Heart left ventricle (tissue), 16 donors: ENCODE measurements around the gene NELL1. TPM values are rescaled to one million over a fixed set of nuclear protein-coding genes. Genes with fewer than 3 reads are reported as not detected.

ENCODE experiments used
- ATAC-seq, 4 donors: fragments of 200-7000 bp; cut with Tn5 transposase; one replicate each; pipeline ENCODE4 v1.9.1; 2020 to 2022; ENCODE audit warnings: moderate library complexity in 4 of 4, mild to moderate bottlenecking in 3 of 4, moderate number of reproducible peaks in 1 of 4
- DNase-seq, 5 donors: peaks; one replicate each; pipeline ENCODE4 v3.0.0-alpha.2; 2020
- H3K27ac ChIP-seq, 12 donors: fragments of 200-600 bp; sonication (generic) in 4 of 12; one replicate each; pipeline versions ENCODE4 v1.5.0 to v1.8.0; 2016 to 2022; ENCODE audit warnings: mild to moderate bottlenecking in 2 of 12
- H3K27me3 ChIP-seq, 9 donors: fragments of 200-600 bp; sonication (generic) in 2 of 9; one replicate each; pipeline versions ENCODE4 v1.5.1 to v1.8.0; 2016 to 2022; ENCODE audit warnings: mild to moderate bottlenecking in 3 of 9
- H3K36me3 ChIP-seq, 9 donors: fragments of 200-600 bp; sonication (generic) in 2 of 9; one replicate each; pipeline versions ENCODE4 v1.5.0 to v1.8.0; 2018 to 2022; ENCODE audit warnings: mild to moderate bottlenecking in 2 of 9
- H3K4me1 ChIP-seq, 12 donors: fragments of 200-600 bp; sonication (generic) in 4 of 12; one replicate each; pipeline versions ENCODE4 v1.5.0 to v1.8.0; 2016 to 2022; ENCODE audit warnings: mild to moderate bottlenecking in 3 of 12
- H3K4me3 ChIP-seq, 12 donors: fragments of 200-600 bp; sonication (generic) in 4 of 12; one replicate each; pipeline versions ENCODE4 v1.5.0 to v1.8.0; 2017 to 2022; ENCODE audit warnings: mild to moderate bottlenecking in 9 of 12, moderate library complexity in 4 of 12
- H3K9me3 ChIP-seq, 12 donors: fragments of 200-600 bp; sonication (generic) in 4 of 12; one replicate each; pipeline versions ENCODE4 v1.5.0 to v1.8.0; 2016 to 2022; ENCODE audit warnings: mild to moderate bottlenecking in 1 of 12
- POLR2A ChIP-seq, 2 donors: fragments of 450-650 bp; IDR thresholded peaks; one replicate each; pipeline ENCODE4 v1.6.1; 2017; ENCODE audit warnings: antibody characterized with exemption in 2 of 2, mild to moderate bottlenecking in 2 of 2, moderate library complexity in 2 of 2
- WGBS, 4 donors: extraction: QIAGEN DNeasy Blood & Tissue Kit in 2 of 4; methylation state at CpG; one replicate each; pipeline versions ENCODE4 v1.1.5 to v1.1.7; 2013 to 2018; 5-methylcytosine and 5-hydroxymethylcytosine counted together
- intact Hi-C, 10 donors: fragments of 100-400 bp; cut with DNase I; formaldehyde crosslinking; loops; one replicate each; pipeline versions ENCODE4 v1.11.1 to v1.14.2; 2022
- polyA plus RNA-seq, 2 donors: library from polyadenylated mRNA; stranded (reverse); fragments of 200-250 nt; gene quantifications; one replicate each; pipeline ENCODE4 v1.2.3, GENCODE V29; 2013
- total RNA-seq, 9 donors: library from RNA; depleted of rRNA in 2 of 9; stranded (reverse); fragments of >200 nt in 2 of 9; fragmentation: NEBNext Ultra II Directional in 3 of 9; extraction: Animal tissue kit (Norgen Biotek cat#: 25700) in 3 of 9; gene quantifications; one replicate each; pipeline versions ENCODE4 v1.1.0 to v1.2.4, GENCODE V29; 2016 to 2023
- TF ChIP-seq, protein P1 (sequence below), 12 donors: fragments of 200-600 bp; sonication (generic) in 4 of 12; IDR thresholded peaks; one replicate each; pipeline versions ENCODE4 v1.5.0 to v1.8.0; 2018 to 2022; ENCODE audit warnings: antibody characterized with exemption in 12 of 12, mild to moderate bottlenecking in 5 of 12
- donor health status: ischemic (EF 13 %, LVEDD 7.1; RV severe dilation, severe dysfunction).
- donor health status: healthy with polysubstance abuse.
- donor health status: DM: no; HTN: yes; CAD: no.
- donor health status: DM: no; HTN: no; CAD: no.
- donor health status: ischemic (EF 25% LVEDD 6.9; RV normal size, moderate dysfunction).
- donor health status: ischemic (EF 25% LVEDD 5.7; RV mildly dilated, moderate dysfunction).
- donor health status: healthy.
- donor health status: DM: yes; HTN: yes; CAD: no.
- donor health status: ischemic (EF 35%, LVEDD 5.7; RV mildly dilated, moderate dysfunction).
- donor health status: nonischemic (EF 11% LVEDD 7.7; RV severe dilation, severe dysfunction).
- donor health status: DM: yes; HTN: yes; CAD: no.
- donor health status: PGD.
- donor health status: ischemic (EF 29% LVEDD 5.4; RV normal size, mild dysfunction).
- donor health status: nonischemic (EF 23%, LVEDD 6.1; RV moderate dilation, normal function).

Gene NELL1
- total and polyA plus RNA-seq, 11 donors: 1.6 TPM; not detected in 10

DNA sequence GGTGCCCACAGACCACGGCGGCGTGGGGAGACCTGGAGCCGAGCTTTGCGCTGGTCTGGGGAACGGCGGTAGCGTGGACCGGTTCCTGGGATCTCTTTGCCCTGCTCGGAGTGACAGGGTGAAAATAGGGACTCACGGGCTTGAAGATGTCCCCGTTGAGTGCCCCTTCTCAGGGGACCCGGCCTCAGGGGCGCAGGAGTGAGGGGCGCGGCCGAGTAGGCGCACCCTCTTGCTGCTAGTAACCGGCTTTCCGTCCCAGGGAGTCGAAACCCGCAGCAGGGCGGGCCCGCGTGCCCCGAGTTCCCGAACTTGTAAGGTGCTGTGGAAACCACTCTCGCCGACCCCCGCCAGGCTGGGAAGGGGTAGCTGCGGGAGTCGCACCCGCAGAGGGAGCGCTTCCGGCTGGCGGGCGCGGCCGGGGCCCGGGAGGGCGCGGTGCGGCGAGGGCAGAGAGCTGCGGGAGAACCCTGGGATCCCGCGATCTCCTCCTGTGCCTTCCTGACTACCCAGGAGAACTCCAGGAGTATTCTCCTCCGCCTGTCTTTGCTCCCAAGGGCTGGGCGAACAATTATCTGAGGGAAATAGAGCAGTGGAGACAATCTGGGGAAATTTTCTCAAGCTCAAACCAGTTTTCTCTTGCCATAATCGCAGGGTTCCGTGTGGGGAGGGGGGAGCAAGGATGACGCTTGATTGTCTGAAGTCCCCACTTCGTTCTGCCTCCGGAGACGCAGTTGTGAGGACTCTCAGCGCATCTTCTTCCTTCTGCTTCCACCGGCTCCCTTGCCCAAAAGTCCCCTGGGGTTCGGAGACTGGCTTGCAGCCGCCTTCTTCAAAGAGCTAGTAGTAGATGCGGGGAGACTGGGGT is 666 bp downstream of the NELL1 start:
- no peak for DNase-seq
- TF ChIP-seq, protein P1, sequence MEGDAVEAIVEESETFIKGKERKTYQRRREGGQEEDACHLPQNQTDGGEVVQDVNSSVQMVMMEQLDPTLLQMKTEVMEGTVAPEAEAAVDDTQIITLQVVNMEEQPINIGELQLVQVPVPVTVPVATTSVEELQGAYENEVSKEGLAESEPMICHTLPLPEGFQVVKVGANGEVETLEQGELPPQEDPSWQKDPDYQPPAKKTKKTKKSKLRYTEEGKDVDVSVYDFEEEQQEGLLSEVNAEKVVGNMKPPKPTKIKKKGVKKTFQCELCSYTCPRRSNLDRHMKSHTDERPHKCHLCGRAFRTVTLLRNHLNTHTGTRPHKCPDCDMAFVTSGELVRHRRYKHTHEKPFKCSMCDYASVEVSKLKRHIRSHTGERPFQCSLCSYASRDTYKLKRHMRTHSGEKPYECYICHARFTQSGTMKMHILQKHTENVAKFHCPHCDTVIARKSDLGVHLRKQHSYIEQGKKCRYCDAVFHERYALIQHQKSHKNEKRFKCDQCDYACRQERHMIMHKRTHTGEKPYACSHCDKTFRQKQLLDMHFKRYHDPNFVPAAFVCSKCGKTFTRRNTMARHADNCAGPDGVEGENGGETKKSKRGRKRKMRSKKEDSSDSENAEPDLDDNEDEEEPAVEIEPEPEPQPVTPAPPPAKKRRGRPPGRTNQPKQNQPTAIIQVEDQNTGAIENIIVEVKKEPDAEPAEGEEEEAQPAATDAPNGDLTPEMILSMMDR (IDR thresholded peaks at IDR 0.05): no peak
- no peak for TF ChIP-seq POLR2A (IDR thresholded peaks at IDR 0.05)
- Histone ChIP-seq H3K27ac (no peak overlapping the region), H3K27me3 (peaks cover 14 to 84% (median 42%) of the 10 kb centered on the region in 9 donors), H3K36me3 (no peaks in the 10 kb centered on the region), H3K4me1 (peaks cover 0 to 25% (median 0%) of the 10 kb centered on the region in 12 donors), H3K4me3 (peak overlapping the region in 9 of 12 donors; percentile 24 to 46 (median 31)), H3K9me3 (peaks cover 0 to 5% (median 0%) of the 10 kb centered on the region in 12 donors)
- 1 to 2% (median 1%) methylated on average over 31 to 60 of the region's 60 CpGs for WGBS, 4 donors
- ATAC-seq: no peak
- intact Hi-C loops: no loop called here

DNA sequence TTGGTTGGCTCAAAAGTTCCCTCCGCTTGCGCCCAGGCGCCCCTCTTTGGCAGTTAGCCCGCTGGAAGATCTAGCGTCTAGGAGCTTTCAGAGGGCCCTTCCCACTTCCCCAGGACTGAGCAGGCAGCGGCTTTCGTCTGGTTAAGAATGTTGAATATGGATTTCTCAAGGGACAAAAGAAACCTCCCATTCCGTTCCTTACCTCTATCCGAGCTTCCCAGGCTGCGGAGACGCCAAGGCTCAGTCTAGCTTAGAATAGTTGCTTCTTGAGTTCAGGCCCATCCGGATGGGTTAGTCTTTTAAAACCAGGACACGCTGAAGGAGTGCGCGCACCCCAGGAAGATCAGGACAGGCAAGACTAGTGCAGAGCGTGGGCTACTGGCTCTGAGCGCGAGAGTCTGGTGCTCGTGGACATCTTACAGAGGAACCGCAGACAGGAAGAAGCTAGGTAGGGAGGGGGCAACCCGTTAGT is 1.6 kb downstream of the NELL1 start:
- TF ChIP-seq POLR2A (IDR thresholded peaks at IDR 0.05): no peak
- TF ChIP-seq, protein P1 (IDR thresholded peaks at IDR 0.05): no peak
- intact Hi-C loops: no loop called here
- WGBS, 4 donors: 3 to 5% (median 3%) methylated on average over 20 to 21 of the region's 21 CpGs
- DNase-seq: no peak
- peaks cover 0 to 5% (median 0%) of the 10 kb centered on the region in 12 donors for H3K9me3 ChIP-seq
- peaks cover 14 to 92% (median 42%) of the 10 kb centered on the region in 9 donors for H3K27me3 ChIP-seq
- H3K4me3 ChIP-seq: no peak overlapping the region
- H3K4me1 ChIP-seq: peaks cover 0 to 25% (median 0%) of the 10 kb centered on the region in 12 donors
- ATAC-seq: peak in 1 of 4 donors; percentile 26
- H3K27ac ChIP-seq: no peak overlapping the region
- no peaks in the 10 kb centered on the region for H3K36me3 ChIP-seq

DNA sequence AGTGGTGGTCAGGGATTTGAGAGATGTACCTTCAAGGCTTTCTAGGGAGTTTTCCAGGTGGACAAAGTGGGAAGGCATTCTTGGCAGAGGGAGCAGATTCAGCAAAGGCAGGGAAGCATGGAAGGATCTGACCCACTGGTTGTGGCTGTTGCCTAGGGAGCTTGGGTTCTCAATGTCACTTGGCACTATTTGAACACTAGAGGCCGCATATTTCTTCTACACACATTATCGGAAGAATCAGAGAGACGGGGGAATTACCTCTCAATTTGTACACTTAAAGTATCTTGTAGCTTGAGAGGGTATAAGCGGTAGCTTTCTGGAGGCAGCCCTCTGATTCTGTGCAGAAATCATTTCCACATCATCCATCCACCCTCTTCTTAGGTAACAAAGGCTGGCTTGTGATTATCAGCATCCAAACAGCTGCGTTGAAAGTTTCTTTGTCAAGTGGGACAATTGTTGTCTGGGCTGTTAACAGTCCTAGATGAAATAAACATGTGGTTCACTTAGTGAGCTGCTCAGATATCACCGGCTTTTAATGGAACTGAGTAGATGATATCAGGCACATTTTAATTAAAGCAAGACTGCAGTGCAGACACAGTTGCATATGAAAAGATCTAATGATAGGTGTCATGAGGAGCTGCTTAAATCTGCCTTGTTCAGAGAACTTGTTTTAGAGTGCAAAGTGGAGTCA is 2.6 kb downstream of the NELL1 start:
- H3K4me1 ChIP-seq: peaks cover 0 to 25% (median 0%) of the 10 kb centered on the region in 12 donors
- peaks cover 14 to 87% (median 42%) of the 10 kb centered on the region in 9 donors for H3K27me3 ChIP-seq
- ATAC-seq: no peak
- no peak for TF ChIP-seq POLR2A (IDR thresholded peaks at IDR 0.05)
- TF ChIP-seq, protein P1 (IDR thresholded peaks at IDR 0.05): peak in 1 of 12 donors; percentile 10
- intact Hi-C loops: no loop called here
- H3K36me3 ChIP-seq: no peaks in the 10 kb centered on the region
- H3K27ac ChIP-seq: no peak overlapping the region
- 18 to 33% (median 20%) methylated on average over 6 of the region's 6 CpGs for WGBS, 4 donors
- H3K9me3 ChIP-seq: no peaks in the 10 kb centered on the region
- H3K4me3 ChIP-seq: no peak overlapping the region
- DNase-seq: no peak

DNA sequence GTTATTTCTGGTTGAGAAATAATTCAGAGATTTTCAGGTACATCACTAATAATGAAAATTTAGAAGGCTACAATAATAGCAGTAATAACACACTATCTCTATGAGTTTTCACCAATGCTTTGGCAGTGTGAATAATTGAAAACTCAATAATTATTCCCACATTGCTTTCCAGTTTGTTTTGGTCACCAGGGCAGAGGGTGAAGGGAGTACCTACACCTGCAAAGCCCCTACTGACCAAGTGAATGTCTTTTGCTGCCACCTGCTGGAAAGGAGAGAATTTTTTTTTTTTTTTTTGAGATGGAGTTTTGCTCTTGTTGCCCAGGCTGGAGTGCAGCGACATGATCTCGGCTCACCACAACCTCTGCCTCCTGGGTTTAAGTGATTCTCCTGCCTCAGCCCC is 3.2 kb downstream of the NELL1 start:
- TF ChIP-seq POLR2A (IDR thresholded peaks at IDR 0.05): no peak
- TF ChIP-seq, protein P1 (IDR thresholded peaks at IDR 0.05): peak in 8 of 12 donors; percentile 9 to 41 (median 19)
- ATAC-seq: no peak

More for the DNA sequence above, 3.2 kb downstream of the NELL1 start:
- no peak overlapping the region for H3K27ac ChIP-seq
- 0 to 29% (median 16%) methylated on average over 2 of the region's 2 CpGs for WGBS, 4 donors
- H3K4me3 ChIP-seq: no peak overlapping the region
- no peak for DNase-seq
- peaks cover 14 to 83% (median 42%) of the 10 kb centered on the region in 9 donors for H3K27me3 ChIP-seq
- H3K4me1 ChIP-seq: peaks cover 0 to 25% (median 0%) of the 10 kb centered on the region in 12 donors
- intact Hi-C loops: no loop called here
- no peaks in the 10 kb centered on the region for H3K9me3 ChIP-seq
- H3K36me3 ChIP-seq: no peaks in the 10 kb centered on the region
